KOPT-K1 (cell line): Measurements from ENCODE around the gene MORC1.
"Not testable (repeated sequence)": the region's sequence is repeated elsewhere in the genome, so short reads cannot be mapped to it uniquely, and the experiment has no call there.

Experiments
- H3K27ac ChIP-seq: fragments of 200-600 bp; sonication (generic); 2 replicates; pipeline ENCODE4 v1.5.1; 2016; ENCODE audit warnings: antibody characterized with exemption, mild to moderate bottlenecking, low read depth, low read length; ENCODE audit not compliant: poor library complexity, severe bottlenecking
- H3K36me3 ChIP-seq: fragments of 200-600 bp; sonication (generic); 2 replicates; pipeline ENCODE4 v1.5.1; 2017; ENCODE audit warnings: antibody characterized with exemption, mild to moderate bottlenecking, low read length, moderate library complexity; ENCODE audit not compliant: insufficient read depth
- H3K9me3 ChIP-seq: fragments of 200-600 bp; sonication (generic); 2 replicates; pipeline ENCODE4 v1.5.1; 2017; ENCODE audit warnings: antibody characterized with exemption, low read length, mild to moderate bottlenecking; ENCODE audit not compliant: insufficient read depth, poor library complexity, severe bottlenecking

Gene MORC1, protein sequence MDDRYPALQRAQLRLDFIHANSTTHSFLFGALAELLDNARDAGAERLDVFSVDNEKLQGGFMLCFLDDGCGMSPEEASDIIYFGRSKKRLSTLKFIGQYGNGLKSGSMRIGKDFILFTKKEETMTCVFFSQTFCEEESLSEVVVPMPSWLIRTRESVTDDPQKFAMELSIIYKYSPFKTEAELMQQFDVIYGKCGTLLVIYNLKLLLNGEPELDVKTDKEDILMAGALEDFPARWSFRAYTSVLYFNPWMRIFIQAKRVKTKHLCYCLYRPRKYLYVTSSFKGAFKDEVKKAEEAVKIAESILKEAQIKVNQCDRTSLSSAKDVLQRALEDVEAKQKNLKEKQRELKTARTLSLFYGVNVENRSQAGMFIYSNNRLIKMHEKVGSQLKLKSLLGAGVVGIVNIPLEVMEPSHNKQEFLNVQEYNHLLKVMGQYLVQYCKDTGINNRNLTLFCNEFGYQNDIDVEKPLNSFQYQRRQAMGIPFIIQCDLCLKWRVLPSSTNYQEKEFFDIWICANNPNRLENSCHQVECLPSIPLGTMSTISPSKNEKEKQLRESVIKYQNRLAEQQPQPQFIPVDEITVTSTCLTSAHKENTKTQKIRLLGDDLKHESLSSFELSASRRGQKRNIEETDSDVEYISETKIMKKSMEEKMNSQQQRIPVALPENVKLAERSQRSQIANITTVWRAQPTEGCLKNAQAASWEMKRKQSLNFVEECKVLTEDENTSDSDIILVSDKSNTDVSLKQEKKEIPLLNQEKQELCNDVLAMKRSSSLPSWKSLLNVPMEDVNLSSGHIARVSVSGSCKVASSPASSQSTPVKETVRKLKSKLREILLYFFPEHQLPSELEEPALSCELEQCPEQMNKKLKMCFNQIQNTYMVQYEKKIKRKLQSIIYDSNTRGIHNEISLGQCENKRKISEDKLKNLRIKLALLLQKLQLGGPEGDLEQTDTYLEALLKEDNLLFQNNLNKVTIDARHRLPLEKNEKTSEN

DNA sequence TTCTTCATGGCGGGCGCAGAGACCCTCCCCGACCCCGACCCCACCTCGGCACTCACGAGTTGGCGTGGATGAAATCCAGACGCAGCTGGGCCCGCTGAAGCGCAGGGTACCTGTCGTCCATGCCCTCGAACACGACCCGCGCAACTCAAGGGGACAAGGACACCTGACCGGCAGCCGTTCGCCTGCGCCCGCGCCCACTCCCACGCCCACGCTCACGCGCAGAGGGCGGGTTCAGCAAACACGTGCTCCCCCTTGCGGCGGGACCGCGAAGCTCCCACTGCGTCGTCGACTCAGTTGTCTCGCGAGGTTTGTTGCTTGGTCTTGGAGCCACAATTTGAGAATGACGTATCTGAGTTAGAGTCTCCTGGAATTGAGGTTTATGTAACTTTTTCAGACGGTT, at the start of gene MORC1:
MORC1 (minus strand) TSS at position 196 of the 400 bp plus-strand sequence; CDS start at position 121, 75 bp downstream.
- no peaks in the 10 kb centered on the region for H3K9me3 ChIP-seq
- no peaks in the 10 kb centered on the region for H3K36me3 ChIP-seq

DNA sequence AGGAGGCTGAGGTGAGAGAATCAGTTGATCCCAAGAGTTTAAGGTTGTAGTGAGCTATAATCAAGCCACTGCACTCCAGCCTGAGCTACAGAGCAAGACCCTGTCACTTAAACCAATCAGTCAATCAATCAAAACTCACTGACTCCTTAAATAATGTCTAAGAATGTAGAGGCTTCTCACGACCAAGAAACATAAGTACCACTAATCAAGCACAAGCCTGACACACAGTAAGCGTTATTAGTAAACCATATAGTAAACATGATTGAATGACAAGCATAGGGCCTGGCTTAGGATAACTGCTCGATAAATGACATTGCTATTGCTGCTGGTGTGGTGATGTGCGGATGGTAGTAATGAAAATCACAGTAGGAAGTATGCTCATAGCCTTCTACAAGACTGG, 48.0 kb upstream of the MORC1 start:
- Histone ChIP-seq H3K9me3 (no peaks in the 10 kb centered on the region), H3K27ac (no peak overlapping the region), H3K36me3 (no peaks in the 10 kb centered on the region)

More for the DNA sequence above, at the start of gene MORC1:
- no peak within 1 kb of the TSS for H3K27ac ChIP-seq

DNA sequence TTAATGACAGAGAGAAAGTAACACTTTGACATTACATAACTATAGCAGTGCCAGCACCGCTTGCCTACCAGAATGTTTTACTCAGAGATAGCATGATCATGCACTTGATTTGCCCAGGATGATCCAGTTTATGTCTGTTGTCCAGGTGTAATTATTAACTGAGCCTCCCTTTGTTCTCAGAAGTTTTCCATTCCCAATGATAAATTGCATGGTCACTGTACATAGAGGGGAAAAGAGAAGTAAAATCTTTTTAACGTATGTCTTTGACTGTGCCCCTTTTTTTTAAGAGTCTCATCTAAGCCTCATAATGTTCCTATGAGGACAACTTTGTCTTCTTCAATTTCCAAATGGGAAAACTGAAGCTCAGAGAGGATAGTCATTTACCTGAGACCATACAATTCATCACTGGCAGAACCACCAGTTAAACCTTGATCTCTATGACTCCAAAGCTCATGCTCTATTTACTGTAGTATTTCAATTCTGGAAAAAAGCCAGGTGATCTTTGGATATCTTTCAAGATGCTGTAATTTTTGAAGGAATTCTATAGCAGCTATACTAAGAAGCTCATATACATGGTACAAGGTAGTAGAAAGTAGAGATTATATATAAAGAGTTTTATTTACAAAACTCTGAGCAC, 43.7 kb upstream of the MORC1 start:
- Histone ChIP-seq H3K9me3 (no peaks in the 10 kb centered on the region), H3K36me3 (no peaks in the 10 kb centered on the region), H3K27ac (no peak overlapping the region)

DNA sequence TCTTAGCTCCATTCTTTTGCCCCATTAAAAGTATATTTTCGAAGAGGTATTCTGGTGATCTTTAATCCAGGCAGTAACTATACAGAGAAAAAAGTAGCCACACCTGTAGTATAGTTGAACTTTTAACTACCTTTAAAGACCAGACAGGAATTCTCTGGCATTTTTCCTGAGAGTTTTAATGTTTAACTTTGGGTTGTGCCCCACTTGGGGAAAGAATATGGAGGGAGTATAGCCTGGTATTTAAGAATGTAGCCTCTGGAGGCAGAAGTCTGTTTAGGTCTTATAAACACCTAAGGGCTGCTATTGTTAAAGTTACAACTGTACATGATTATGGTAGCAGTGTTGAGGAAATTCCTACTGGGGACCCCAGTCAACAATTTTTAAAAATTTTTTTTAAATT, 37.9 kb upstream of the MORC1 start:
- Histone ChIP-seq H3K9me3 (no peaks in the 10 kb centered on the region), H3K36me3 (no peaks in the 10 kb centered on the region), H3K27ac (no peak overlapping the region)

DNA sequence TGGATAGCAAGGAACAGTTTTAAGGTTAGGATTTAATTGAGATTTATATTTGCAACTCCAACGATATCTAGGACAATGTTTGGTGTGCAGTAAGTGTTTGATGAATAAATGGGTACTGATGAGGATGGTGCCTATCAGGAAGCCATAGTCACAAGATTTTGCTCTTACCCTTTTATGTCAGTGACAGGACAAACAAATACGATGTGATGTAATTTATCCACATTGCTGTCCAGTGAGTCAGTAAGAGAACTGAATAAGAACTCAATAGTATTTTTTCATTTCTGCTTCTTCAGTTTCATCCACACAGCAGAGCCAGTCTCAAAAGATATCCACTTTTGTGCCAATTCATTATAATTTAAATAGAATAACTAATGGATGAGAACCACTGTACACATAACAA, 37.0 kb upstream of the MORC1 start:
- no peaks in the 10 kb centered on the region for H3K9me3 ChIP-seq
- H3K27ac ChIP-seq = no peak overlapping the region
- no peaks in the 10 kb centered on the region for H3K36me3 ChIP-seq

DNA sequence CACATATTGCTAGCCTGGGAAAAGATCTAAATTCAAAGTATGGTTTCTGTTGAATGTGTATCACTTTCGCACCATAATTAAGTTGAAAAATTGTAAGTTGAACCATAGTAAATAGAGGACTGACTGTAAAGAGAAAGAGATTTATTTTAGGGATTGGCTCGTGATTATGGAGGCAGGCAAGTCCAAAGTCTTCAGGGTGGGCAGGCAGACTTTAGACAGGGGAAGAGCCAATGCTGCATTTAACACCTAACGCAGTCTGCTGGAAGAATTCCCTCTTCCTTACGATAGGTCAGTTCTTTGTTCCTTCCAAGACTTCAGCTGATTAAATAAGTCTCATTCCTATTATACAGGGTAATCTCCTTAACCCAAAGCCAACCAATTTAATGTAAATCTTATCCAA, 34.4 kb upstream of the MORC1 start:
- H3K36me3 ChIP-seq = no peaks in the 10 kb centered on the region
- no peaks in the 10 kb centered on the region for H3K9me3 ChIP-seq
- no peak overlapping the region for H3K27ac ChIP-seq

DNA sequence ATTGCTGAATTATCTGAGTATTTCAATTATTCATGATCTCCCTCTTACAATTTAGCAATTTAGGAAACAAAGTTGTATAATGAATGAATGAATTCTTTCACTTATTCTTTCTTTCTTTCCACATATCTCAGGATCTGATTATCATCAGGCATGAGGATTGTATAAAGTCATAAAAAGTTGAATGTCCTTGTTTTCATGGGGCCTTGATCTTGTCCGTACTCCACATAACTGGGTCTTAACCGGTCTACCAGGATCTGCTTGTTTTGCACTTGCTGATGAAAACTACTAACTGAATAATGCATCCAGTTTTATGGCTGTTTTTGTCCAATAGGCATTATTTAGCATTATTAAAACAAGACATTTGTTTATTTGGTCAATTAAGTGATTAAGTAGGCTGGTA, 31.1 kb upstream of the MORC1 start:
- H3K27ac ChIP-seq = no peak overlapping the region
- H3K36me3 ChIP-seq = no peaks in the 10 kb centered on the region
- H3K9me3 ChIP-seq = no peaks in the 10 kb centered on the region

DNA sequence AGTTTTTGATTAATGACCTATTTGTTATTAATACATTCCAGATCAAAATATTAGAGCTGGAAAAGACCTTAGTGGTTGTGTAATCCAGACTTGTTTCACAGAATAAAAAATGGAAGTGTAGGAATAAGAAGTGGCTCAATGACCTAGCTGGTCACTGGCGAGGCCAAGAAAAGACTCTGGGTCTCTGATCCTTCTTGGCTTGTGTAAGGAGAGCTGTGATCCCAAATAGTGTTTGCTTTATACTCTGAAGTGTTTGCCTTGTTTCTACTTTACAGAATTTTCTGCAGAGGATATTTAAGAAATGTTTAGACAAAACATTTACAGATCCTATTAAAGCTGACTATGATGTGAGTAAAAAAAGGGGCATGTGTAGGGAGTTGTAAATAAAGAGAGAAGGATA, 25.7 kb upstream of the MORC1 start:
- Histone ChIP-seq H3K9me3 (no peaks in the 10 kb centered on the region), H3K27ac (no peak overlapping the region), H3K36me3 (no peaks in the 10 kb centered on the region)

DNA sequence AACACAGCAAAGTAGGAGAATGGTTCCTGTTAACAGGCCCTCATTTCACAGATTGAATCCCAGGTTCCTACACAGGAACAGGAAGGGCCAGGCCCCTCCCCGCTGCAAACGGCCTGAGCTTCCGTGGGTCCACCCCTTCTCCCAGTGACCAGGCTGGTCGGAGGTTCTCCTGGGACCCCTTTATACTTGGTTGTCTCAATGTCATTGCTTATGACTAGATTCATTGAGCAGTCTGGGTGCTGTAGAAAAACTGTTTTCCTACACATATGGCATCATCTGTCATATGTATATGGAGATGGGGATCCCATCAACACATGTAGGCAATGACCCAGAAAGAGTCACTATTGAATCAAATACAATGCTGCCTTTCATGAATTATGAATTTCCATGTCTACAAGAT, 22.4 kb upstream of the MORC1 start:
- Histone ChIP-seq H3K9me3 (no peaks in the 10 kb centered on the region), H3K36me3 (no peaks in the 10 kb centered on the region), H3K27ac (no peak overlapping the region)

DNA sequence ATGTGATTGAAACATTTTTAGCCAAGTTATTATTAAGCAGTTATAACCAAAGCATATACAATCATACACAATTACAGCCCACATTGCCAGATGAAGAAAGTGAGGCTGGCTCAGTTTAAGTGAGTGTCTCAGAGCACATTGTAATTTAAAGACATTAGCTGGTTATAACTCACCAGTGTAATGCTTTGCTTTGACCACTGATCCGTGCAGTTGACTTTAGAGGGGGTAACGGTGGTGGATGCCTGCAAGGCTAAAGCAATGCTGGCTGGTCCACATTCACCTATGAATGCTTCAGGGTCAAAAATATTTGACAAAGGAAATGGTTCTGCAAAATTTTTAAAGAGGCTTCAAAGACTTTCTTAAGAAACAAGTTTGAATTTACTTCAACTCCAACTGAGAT, 19.8 kb upstream of the MORC1 start:
- Histone ChIP-seq H3K27ac (no peak overlapping the region), H3K9me3 (no peaks in the 10 kb centered on the region), H3K36me3 (no peaks in the 10 kb centered on the region)

DNA sequence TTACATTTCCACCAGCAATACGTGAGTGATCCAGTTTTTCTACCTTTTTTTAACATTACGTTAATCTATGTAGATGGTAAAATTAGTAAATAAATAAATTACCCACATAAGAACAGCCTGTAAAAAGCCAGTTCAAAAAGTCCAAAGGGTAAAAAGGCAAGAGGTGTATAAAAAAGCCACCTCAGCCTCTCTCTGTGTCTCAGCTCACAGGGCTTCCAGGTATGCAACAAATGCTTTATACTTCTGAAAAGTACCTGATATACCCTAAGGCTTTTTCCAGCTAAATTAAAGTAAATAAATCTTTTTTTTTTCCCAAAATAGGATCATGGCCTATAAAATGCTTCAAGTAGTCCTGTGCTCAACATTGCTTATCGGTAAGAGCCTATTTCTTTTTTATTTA, 18.6 kb upstream of the MORC1 start, which contains the start of gene C3orf85:
C3orf85 (plus strand) TSS at position 197 of the 400 bp plus-strand sequence; CDS start at position 326, 129 bp downstream.
- H3K36me3 ChIP-seq = no peaks in the 10 kb centered on the region
- no peaks in the 10 kb centered on the region for H3K9me3 ChIP-seq
- no peak within 1 kb of the TSS for H3K27ac ChIP-seq

DNA sequence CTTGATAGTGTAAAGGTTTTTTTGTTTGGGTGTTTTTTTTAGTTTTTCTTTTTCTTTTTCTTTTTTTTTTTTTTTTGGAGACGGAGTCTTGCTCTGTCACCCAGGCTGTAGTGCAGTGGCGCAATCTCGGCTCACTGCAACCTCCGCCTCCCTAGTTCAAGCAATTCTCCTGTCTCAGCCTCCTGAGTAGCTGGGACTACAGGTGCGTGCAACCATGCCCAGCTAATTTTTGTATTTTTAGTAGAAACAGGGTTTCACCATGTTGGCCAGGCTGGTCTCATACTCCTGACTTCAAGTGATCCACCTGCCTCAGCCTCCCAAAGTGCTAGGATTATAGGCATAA, 15.5 kb upstream of the MORC1 start:
- H3K9me3 ChIP-seq, H3K27ac ChIP-seq, H3K36me3 ChIP-seq: not testable (repeated sequence)

DNA sequence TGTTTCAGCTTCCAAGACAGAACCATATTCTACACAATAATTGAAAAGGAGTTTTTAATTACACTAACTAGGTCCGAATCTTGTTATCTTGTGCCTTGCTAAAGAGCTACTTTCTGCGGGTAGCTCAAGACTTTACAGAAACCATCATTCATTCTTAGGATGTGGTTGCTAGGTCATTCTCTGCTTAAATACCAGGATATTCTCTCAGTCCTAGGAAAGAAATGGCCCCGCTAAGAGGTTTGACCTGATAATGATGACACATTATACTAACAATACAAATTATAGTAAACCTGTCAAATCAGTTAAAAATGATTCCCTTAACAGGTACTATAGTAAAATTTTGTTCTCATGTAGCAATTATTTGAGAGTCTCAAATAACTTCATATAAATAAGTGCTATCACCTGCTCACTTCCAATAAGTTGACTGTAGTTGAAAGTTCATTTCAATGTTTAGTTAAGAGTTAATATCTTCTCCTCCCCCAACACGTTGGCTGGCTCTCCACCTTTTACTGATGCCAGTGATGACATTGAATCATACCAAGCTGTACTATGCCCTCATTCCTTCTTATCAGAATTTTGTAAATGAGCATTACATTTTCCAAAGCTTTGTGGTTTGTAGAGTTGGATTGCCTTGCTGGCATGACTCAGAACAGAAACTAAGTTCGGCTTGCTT, 15.0 kb upstream of the MORC1 start:
- Histone ChIP-seq H3K27ac (no peak overlapping the region), H3K9me3 (no peaks in the 10 kb centered on the region)

DNA sequence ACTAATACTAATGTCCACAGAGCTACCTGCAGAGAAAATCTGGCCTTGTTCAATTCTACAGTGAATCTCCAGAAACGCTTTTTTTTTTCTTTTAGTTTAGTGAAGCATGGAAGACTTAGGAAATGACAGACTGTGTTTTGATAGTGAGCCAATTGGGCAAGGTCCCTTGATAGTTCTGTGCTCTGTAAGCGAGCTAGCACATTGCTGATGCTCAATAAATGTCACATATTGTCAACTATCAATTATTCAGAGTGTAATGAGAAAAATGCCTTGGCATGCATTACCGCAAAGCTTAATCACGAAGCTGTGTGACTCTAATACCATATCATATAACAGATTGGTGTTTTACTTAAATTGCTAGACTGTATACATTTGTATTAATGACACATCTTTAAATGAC, 13.3 kb upstream of the MORC1 start:
- Histone ChIP-seq H3K36me3 (no peaks in the 10 kb centered on the region), H3K9me3 (no peaks in the 10 kb centered on the region), H3K27ac (no peak overlapping the region)

More for the DNA sequence above, 15.0 kb upstream of the MORC1 start:
- H3K36me3 ChIP-seq = no peaks in the 10 kb centered on the region
